Memory B cell (primary cell): Measurements from ENCODE around the gene SLC38A10.
A peak's percentile ranks its signal among the peaks of the same experiment; 100 is the strongest.

Experiments used
- ATAC-seq: fragments of 150-1000 bp; cut with Tn5 transposase; 2 replicates; pipeline ENCODE4 v1.10.0; 2021; ENCODE audit warnings: low read depth, mild to moderate bottlenecking, moderate library complexity
- DNase-seq, 2 donors: peaks; one replicate each; pipeline ENCODE4 v3.0.0; 2022; ENCODE audit warnings: low spot score in 2 of 2
- H3K27ac Mint-ChIP-seq: one replicate; pipeline ENCODE4 v1.8.0; 2022; ENCODE audit warnings: mild to moderate bottlenecking, moderate library complexity, mixed read lengths
- H3K27me3 Mint-ChIP-seq: one replicate; pipeline ENCODE4 v1.8.0; 2022; ENCODE audit warnings: mixed read lengths
- H3K36me3 Mint-ChIP-seq: one replicate; pipeline ENCODE4 v1.8.0; 2022; ENCODE audit warnings: mild to moderate bottlenecking, mixed read lengths
- H3K4me1 Mint-ChIP-seq: one replicate; pipeline ENCODE4 v1.8.0; 2022; ENCODE audit warnings: mixed read lengths
- H3K4me3 Mint-ChIP-seq: one replicate; pipeline ENCODE4 v1.8.0; 2022; ENCODE audit warnings: mild to moderate bottlenecking, moderate library complexity, mixed read lengths
- H3K9me3 Mint-ChIP-seq: one replicate; pipeline ENCODE4 v1.8.0; 2022; ENCODE audit warnings: mixed read lengths

SLC38A10 gene

DNA sequence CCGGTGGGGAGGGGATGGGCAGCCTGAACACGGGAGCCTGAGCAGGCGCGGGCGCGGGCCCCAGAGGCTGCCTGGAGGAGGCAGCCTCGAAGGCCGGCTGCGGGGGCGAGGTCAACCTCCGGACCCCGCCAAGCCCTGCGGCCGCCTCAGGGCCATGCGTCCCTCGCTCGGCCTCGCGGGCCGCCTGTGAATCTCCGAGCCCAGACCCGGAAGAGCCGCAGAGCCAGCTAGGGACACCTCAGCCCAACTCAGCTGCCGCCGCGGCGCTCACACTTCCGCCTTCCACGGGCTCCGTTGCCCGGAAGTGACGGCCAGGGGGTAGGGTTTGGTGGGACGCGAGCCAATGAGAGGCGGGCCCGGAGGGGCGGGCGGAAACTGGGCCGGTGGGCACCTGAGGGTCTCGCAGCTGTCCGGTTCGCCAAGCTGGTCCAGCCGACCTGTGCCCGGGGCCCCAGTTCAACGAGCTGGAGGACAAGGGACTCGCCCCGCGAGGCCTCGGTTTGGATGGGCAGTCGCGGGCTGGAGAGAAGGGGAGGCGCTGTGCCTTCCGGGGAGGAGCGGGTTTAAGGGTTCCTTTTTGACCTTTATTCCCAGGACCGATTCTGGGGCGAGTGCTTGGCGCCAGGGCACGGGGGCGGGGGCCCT, at the start of gene SLC38A10:
TSS of gene SLC38A10 (minus strand) at position 277 of the 645 bp plus-strand sequence. CDS start 386 bp downstream, outside the sequence.
- DNase-seq (peak; percentile 85 to 88), ATAC-seq (peak; percentile 86)
- peaks cover 3% of the 10 kb centered on the region for H3K36me3 Mint-ChIP-seq
- H3K9me3 Mint-ChIP-seq, result no peaks in the 10 kb centered on the region
- peak within 1 kb of the TSS; percentile 97 for H3K4me3 Mint-ChIP-seq
- H3K27ac Mint-ChIP-seq, result peak within 1 kb of the TSS; percentile 97
- H3K4me1 Mint-ChIP-seq, result peaks cover 21% of the 10 kb centered on the region
- H3K27me3 Mint-ChIP-seq, result no peaks in the 10 kb centered on the region

DNA sequence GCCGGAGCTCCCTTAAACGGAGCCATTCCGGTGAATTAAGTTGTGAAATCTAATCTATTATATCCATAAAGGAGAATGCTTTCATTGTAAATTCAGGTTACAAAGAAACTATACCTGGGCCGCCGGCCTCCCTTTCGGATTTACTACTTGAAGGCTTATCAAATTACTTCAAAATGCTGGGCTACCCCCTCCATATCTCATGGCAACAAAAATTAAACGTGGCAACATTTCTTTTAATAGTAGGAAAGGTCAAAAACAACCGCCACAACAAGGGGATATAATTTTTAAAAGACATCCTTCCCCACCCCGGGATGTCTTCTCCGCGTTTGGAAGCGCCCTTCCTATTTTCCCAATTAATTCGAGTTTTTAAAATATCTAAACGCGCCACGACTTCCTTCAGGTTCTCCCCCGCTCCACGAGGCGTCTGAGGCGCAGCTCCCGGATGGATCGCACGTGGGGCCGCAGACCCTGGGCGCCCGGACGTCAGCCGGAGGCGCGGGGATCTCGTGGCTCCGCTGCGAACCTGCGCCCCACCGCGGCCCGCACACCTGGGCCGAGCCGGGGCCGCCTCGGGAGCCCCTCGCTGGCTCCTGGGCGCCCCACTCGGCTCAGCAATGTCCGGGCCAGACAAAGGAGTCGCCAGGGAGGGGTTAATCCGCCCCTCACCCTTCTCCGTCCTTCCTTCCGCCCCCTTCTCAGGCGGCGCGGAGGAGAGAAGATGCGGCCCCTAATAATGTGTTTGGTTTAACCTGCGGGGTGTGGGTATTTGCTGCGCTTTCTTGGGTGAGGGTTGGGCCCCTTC, 47.4 kb upstream of the SLC38A10 start:
- H3K9me3 Mint-ChIP-seq, result no peaks in the 10 kb centered on the region
- peaks cover 12% of the 10 kb centered on the region for H3K27me3 Mint-ChIP-seq
- H3K36me3 Mint-ChIP-seq, result no peaks in the 10 kb centered on the region
- no peak for DNase-seq
- ATAC-seq, result no peak
- H3K4me1 Mint-ChIP-seq, result peaks cover 3% of the 10 kb centered on the region
- H3K4me3 Mint-ChIP-seq, result no peak overlapping the region
- H3K27ac Mint-ChIP-seq, result peak overlapping the region; percentile 38

DNA sequence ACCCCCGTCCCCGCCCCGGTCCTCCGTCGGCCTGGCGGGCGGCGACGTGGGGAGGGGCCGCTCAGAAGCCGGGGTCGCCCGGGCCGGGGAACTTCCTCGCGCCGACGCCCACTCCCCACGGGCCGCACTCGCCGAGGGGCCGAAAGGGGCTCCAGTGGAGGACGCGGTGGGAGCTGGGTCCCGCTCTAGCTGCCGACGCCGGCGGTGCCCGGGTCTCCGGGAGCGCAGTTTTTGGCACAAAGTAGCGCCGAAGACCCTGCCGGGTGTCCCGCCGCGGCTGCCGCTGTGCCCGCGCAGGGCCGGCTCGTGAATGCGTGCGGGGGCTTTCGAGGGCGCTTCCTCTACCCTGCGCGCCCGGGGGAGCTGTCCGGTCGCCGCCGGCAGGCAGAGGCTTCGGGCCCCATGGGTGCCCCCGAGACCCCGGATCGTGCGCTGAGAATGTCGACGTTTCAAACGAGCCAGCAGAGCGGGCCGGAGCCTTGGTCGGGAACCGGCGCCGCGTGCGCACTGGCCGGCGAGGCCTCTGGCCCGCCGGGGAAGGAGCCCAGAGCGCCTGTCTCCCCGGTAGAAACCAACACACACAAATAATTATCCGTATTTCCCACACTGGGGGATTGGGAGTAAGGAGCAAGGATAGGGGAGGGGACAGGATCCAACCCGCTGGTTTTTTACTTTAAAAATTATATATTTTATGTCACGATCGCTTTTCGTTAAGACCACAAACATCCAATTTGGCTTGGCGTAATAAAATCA, 46.6 kb upstream of the SLC38A10 start:
- Mint-ChIP-seq H3K9me3 (no peaks in the 10 kb centered on the region), H3K36me3 (no peaks in the 10 kb centered on the region), H3K27me3 (peaks cover 12% of the 10 kb centered on the region), H3K4me1 (peaks cover 3% of the 10 kb centered on the region), H3K27ac (no peak overlapping the region), H3K4me3 (no peak overlapping the region)
- ATAC-seq (no peak), DNase-seq (no peak)

DNA sequence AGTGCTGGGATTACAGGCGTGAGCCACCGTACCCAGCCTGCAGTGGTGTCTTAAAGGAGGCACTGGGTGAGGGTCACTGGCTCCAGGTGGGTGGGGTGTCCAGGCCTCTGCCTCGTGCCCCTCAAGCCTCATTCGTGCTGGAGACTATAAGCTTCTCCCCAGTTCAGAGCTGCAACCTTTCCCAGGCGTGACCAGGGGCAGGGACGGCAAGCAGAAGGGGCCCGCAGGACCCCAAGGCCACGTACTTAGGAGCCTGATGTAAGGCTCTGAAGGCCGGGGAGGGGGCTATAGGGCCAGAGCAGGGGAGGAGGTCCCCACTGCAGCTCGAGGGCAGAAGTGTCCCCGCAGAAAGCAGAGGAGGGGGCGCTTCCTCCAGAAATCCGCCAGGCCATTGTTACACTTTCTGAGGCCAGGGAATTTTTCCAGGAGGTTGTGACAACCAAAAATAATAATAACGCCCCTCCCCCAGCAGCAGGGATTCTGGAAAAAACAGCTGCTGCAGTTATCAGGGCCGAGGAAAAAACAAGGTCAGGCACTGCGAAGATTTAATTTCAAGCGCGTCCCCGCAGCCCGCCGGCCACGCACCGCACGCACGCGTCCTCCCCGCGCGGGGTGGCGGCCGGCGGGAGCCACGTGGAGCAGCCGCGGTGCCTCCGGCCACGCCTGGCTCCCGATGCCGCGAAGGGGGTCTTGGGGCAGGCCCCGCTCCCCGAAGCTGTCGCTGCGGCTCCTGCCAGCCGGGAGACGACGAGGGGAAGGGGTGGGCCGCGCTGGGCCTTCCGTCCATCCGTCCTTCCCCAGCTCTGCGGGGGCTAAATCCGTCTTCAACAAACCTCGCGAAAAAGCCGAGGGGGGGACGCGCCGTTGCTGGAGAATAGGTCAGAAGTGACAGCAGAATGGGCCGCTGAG, 45.8 kb upstream of the SLC38A10 start:
- Mint-ChIP-seq H3K4me3 (no peak overlapping the region), H3K27ac (no peak overlapping the region), H3K9me3 (no peaks in the 10 kb centered on the region), H3K4me1 (peaks cover 3% of the 10 kb centered on the region), H3K27me3 (peaks cover 16% of the 10 kb centered on the region), H3K36me3 (no peaks in the 10 kb centered on the region)
- no peak for ATAC-seq
- no peak for DNase-seq

DNA sequence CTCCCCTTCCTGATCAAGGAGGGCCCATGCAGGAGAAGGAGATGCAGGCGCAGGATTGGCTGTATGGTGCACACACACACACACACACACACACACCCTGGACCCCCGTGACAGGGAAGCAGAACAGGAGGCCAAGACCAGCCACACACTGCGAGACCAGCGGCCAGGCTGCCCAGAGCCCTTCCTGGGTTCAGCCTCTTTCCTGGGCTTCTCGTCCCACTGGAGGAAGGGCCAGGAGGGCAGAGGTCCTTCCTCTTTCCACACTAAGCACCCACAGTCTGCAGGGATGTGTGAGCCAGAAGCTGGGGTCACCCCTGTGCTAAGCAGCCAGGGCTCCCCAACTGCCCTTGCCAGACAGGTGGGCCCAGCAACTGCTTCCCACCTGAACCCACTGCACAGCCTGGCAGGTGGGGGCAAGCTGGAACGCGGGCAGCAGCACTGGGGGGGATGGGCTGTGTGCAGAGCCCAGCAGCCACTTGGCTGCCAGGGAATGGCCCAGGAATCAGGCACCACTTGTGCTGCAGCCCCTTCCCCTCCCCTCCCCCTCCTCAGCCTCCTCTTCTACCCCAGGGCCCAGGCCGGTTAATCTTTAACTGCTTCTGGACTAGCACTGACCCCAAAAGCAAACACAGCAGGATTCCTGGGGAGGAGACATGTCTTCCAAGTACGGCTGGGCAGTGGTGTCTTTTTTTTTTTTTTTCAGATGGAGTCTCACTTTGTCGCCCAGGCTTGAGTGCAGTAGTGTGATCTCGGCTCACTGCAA, 44.6 kb upstream of the SLC38A10 start:
- H3K27ac Mint-ChIP-seq, result no peak overlapping the region
- H3K4me3 Mint-ChIP-seq, result no peak overlapping the region

DNA sequence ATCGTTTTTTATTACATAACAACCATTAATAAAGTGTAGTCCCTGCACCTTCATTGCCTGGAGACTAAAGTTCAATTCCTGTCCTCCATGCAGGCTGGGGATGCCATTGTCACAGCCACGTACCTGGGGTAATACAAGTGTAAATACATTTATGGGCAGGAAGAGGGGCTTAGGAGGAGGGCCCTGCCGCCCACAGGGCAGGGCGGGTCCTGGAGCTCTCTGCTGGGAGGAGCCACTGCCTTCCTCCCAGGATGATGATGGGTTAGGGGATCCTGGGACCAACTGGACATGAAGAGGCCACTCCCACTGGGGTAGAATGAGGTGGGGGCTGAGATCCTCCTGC, 44.1 kb upstream of the SLC38A10 start:
- Mint-ChIP-seq H3K4me3 (no peak overlapping the region), H3K36me3 (no peaks in the 10 kb centered on the region), H3K27me3 (peaks cover 17% of the 10 kb centered on the region), H3K9me3 (no peaks in the 10 kb centered on the region), H3K27ac (no peak overlapping the region), H3K4me1 (no peaks in the 10 kb centered on the region)
- DNase-seq (no peak), ATAC-seq (no peak)

More for the DNA sequence above, 44.6 kb upstream of the SLC38A10 start:
- Mint-ChIP-seq H3K4me1 (peaks cover 3% of the 10 kb centered on the region), H3K36me3 (no peaks in the 10 kb centered on the region), H3K9me3 (no peaks in the 10 kb centered on the region), H3K27me3 (peaks cover 19% of the 10 kb centered on the region)
- DNase-seq (no peak), ATAC-seq (no peak)

DNA sequence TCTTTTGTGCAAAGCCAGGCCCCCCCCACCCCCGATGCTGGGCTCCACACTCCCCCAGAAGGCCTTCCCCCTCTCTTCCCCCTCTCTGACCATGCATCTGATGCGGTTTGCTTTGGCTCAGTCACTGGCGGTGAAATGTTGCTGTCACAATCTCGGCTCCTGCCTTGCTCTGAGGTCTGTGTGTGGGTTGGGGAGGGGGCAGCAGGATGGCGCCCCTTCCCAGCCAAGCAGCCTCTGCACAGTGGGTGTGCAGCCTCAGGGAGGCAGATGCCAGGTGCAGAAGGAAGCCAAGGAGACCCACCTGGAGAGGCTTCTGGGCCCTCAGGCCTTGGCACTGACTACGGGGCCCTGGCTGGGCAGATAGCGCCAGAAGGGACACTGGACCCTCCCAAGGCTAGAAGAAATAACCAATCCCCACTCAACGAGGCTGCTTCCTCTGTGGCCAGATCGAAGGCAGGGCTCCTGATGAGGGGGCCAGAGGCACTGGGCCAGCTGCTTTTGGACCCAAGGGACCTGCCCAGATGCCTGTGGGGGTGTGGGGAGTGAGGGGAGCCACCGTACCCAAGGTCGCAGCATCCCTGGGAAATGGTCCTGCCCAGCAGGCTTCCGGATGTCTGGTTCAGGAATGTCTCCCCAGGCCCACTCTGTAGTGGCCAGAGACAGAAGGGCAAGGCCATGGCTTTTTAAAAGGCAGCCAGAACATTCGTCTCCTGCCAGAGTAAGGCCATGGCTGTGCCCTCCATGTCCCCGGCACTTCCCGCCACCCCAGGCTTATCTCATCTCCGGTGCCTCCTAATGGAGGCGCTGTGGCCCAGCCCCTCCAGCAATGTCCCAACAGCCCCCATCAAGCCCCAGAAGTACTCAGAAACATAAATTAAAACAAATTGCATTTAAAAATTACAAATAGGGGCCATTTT, 43.4 kb upstream of the SLC38A10 start:
- Mint-ChIP-seq H3K36me3 (no peaks in the 10 kb centered on the region), H3K9me3 (no peaks in the 10 kb centered on the region), H3K27ac (no peak overlapping the region), H3K4me1 (no peaks in the 10 kb centered on the region), H3K4me3 (no peak overlapping the region), H3K27me3 (peaks cover 21% of the 10 kb centered on the region)
- DNase-seq, result no peak
- no peak for ATAC-seq

DNA sequence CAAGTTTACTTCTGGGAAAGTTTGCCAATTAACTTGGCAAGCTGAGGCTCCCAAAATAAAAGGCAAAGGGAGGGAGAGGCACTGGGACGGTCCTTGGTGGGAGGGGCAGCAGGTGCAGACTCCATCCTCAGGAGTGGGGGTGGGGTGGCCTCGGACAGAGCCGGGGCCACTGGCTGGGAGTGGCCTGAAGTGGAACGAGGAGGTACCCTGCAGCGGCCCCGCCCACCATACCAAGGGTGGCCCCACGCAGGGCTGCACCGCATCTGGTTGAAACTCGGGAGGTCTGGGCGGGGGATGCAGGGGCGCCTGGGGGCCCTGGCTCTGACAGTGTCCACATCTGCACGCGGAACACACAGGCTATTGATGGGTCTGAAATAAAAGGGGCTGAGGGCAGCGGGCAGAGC, 42.4 kb upstream of the SLC38A10 start:
- Mint-ChIP-seq H3K9me3 (no peaks in the 10 kb centered on the region), H3K27ac (no peak overlapping the region), H3K27me3 (peaks cover 25% of the 10 kb centered on the region)

DNA sequence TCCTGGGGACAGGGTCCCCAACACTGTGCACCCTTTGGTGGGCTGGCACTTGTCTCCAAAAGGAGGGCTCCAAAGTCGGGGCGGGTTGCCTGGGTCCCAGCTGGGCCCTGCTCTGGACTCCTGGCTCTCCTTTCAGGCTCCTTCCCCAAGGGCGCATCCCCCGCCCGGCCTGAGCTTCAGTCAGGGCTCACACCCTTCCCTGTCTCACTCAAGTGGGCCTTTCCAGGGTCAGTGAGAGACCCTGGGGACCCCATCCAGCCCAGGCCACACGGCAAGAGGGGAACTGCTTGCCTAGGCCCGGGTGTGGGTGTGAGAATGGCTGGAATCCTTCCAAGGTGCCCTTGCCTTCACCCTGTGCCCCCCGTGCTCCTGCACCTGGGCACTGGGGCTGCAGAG, 41.8 kb upstream of the SLC38A10 start:
- no peak overlapping the region for H3K27ac Mint-ChIP-seq
- no peak for ATAC-seq
- peaks cover 3% of the 10 kb centered on the region for H3K4me1 Mint-ChIP-seq
- H3K9me3 Mint-ChIP-seq, result no peaks in the 10 kb centered on the region
- no peaks in the 10 kb centered on the region for H3K36me3 Mint-ChIP-seq
- DNase-seq, result no peak
- no peak overlapping the region for H3K4me3 Mint-ChIP-seq
- peaks cover 25% of the 10 kb centered on the region for H3K27me3 Mint-ChIP-seq

More for the DNA sequence above, 42.4 kb upstream of the SLC38A10 start:
- peaks cover 3% of the 10 kb centered on the region for H3K4me1 Mint-ChIP-seq
- DNase-seq (no peak), ATAC-seq (no peak)
- no peak overlapping the region for H3K4me3 Mint-ChIP-seq
- no peaks in the 10 kb centered on the region for H3K36me3 Mint-ChIP-seq

DNA sequence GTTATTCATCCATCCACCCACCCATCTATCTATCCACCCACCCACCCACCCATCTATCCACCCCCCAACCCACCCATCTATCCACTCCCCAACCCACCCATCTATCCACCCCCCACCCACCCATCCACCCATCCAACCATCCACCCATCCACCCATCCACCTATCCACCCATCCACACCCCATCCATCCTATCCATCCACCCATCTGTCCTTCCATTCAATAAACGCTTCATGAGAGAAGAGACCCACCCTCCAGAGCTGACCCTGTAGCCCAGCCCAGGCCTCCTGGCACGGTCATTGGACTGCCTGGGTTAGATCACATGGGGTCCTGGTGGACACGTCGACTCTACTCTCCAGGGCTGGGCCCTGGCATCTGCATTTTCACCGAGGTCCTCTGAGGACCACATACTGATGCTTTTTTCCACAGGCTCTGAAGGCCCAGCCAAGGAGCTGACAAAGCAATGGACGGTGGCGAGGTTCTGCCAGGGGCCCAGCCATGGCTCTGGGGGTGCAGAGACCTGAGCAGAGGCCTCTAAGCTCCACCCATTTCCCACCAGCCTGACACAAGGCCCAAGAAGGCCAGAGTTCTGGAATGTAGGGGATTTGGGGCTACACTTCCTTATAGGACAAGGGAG, 41.3 kb upstream of the SLC38A10 start:
- ATAC-seq (no peak), DNase-seq (no peak)
- Mint-ChIP-seq H3K9me3 (no peaks in the 10 kb centered on the region), H3K4me3 (no peak overlapping the region), H3K27me3 (peaks cover 25% of the 10 kb centered on the region), H3K36me3 (no peaks in the 10 kb centered on the region), H3K4me1 (peaks cover 3% of the 10 kb centered on the region), H3K27ac (no peak overlapping the region)

DNA sequence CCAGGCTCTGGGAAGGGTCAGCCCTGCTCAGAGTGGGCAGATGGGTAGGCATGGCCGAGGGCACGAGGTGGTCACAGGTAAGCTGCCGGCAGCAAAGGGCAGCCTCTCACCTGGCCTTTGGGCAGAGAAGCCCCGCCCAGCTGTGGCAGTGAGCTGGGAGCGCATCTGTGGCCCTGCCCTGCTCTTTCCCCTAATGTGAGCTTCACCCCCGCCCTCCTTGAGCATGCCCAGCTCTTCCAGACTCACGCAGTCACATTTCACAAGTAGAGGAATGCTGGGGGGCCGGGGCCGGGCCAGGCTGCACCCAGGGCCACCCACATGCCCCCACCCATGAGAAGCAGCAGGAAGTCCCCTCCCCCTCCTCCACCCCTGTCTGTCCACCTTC, 40.7 kb upstream of the SLC38A10 start:
- no peak for ATAC-seq
- Mint-ChIP-seq H3K27ac (no peak overlapping the region), H3K4me3 (no peak overlapping the region), H3K27me3 (peaks cover 25% of the 10 kb centered on the region), H3K9me3 (no peaks in the 10 kb centered on the region), H3K36me3 (no peaks in the 10 kb centered on the region), H3K4me1 (peaks cover 3% of the 10 kb centered on the region)
- DNase-seq, result no peak
